ENCODE results near the gene NFATC3. TPM values are rescaled to one million over a fixed set of nuclear protein-coding genes. Genes with fewer than 3 reads are reported as not detected.

NFATC3 gene
- total and polyA plus RNA-seq, 2 of the 8 experiments (the other 6 are each of a cell fraction or from before 2014, with no cell fraction given), result 17.6 to 34.5 TPM

DNA sequence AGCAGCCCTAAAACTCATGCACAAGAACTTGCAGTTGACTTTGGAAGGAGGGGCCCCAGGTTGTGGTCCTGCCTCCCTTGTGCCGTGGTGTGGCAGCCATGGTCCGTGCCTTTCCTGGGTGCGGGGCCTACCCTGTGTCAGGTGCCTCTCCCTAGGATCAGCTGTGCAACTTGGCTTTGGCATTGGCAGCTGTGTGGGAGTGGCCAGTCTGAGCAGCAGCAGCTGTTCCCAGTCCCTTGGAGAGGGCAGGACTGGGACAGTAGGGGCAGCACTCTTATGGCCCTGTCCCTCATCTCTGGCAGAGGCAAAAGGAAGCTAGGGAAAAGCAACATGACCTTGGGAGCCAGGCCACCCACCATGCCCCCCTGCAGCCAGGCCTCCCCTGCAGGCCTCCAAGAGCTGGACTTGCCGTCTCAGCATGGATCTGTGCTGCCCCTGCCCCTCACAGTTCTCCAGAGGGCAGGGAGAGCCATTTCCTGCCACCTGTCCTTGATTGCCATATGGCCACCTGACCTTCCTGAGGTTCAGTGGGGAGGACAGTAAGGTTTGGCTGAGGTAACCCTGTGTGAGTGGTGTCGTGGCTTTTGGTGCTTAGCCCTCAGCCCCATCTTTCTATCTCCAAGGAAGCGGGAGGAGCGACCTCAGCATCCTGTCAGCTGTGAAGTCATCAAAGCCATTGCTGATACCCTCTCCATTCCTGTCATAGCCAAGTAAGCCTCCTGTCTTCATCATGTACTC is 15.5 kb upstream of the NFATC3 start (continued):
- TF ChIP-seq, protein P1, sequence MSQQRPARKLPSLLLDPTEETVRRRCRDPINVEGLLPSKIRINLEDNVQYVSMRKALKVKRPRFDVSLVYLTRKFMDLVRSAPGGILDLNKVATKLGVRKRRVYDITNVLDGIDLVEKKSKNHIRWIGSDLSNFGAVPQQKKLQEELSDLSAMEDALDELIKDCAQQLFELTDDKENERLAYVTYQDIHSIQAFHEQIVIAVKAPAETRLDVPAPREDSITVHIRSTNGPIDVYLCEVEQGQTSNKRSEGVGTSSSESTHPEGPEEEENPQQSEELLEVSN (IDR thresholded peaks at IDR 0.05), result no peak
- no peak for TF ChIP-seq BRCA1 (IDR thresholded peaks at IDR 0.05; ENCODE audit: low read depth, low read length)

Data from H1 (cell line).